ENCODE data around the gene NUCB1. TPM values are rescaled to one million over a fixed set of nuclear protein-coding genes. Genes with fewer than 3 reads are reported as not detected.

The NUCB1 gene
- total and polyA plus RNA-seq, 9 of the 15 experiments (the other 6 are each of a cell fraction or from before 2014, with no cell fraction given): 3.1 to 153 (median 71.7) TPM

- in situ Hi-C loops (cut with MboI) (loop anchor here (10.0 kb wide), 1 partner anchor 91 kb away; the partner anchor contains the start of gene FTL), intact Hi-C loops (cut with micrococcal nuclease) (loop anchor here (1.0 to 2.0 kb wide), 2 partner anchors 27 to 94 kb away; partner anchors contain the start of gene NUCB1)
- Histone ChIP-seq H4K20me1 (replicated peaks; ENCODE audit: control insufficient read depth, insufficient read depth, low read length) (peaks cover 37% of the 10 kb centered on the region), H3K4me2 (ENCODE audit: insufficient read depth, low read length) (peak overlapping the region; percentile 95), H3K4me1 (replicated peaks in 1 of 2; ENCODE audit: control insufficient read depth in 2 of 2, insufficient read depth in 2 of 2, low read length in 2 of 2) (peaks cover 18 to 39% of the 10 kb centered on the region in 2 experiments), H3K79me2 (ENCODE audit: control insufficient read depth, insufficient read depth, low read length) (peaks cover 56% of the 10 kb centered on the region), H3K27ac (ENCODE audit: extremely low read depth, low read depth, low read length) (peak overlapping the region; percentile 94), H3K27me3 (ENCODE audit: control insufficient read depth in 2 of 2, insufficient read depth in 2 of 2, low read length in 2 of 2) (no peaks in the 10 kb centered on the region), H3K9ac (ENCODE audit: insufficient read depth in 1 of 2, low read depth in 2 of 2, low read length in 2 of 2) (peak overlapping the region; percentile 92 to 93), H3K36me3 (ENCODE audit: control insufficient read depth, insufficient read depth, low read length) (peaks cover 42% of the 10 kb centered on the region), H3K9me3 (replicated peaks; ENCODE audit: control insufficient read depth, insufficient read depth, low read depth, low read length) (no peaks in the 10 kb centered on the region), H3K9me1 (ENCODE audit: control insufficient read depth, insufficient read depth, low read length) (no peaks in the 10 kb centered on the region), H3K4me3 (peak overlapping the region; percentile 87), H2AFZ (ENCODE audit: low read depth, low read length) (no peak overlapping the region)
- ChIA-PET CTCF (ENCODE audit: low intra/inter-chr PET ratio) (interaction anchor here (1.1 kb wide), 2 partner anchors 92 to 98 kb away, joined by 3 read pairs; partner anchors contain the start of gene FTL), POLR2A (interaction anchor here (0.7 to 12.2 kb wide), 26 partner anchors 8 to 135 kb away, joined by 3 to 439 read pairs (median 6); partner anchors contain the start of genes BAX, BCAT2, FTL and NUCB1)
- FAIRE-seq: peak; percentile 100
- 3% methylated on average over 11 of the region's 14 CpGs for WGBS (ENCODE audit: insufficient coverage, low coverage, missing lambda C conversion rate)
- peak; percentile 90 to 98 (median 94) for DNase-seq (ENCODE audit: extremely low read depth in 1 of 4, low spot score in 3 of 4)
- peak; percentile 56 for ATAC-seq
- BruUV-seq (replicated peaks): no TSS peak
- TF ChIP-seq ZNF644 (tag; IDR thresholded peaks at IDR 0.05; ENCODE audit: low read depth) (peak; percentile 91; the same call in 1 of the 2 replicates), CREB3L1 (IDR thresholded peaks at IDR 0.05; ENCODE audit: borderline replicate concordance, low read depth) (peak; percentile 38; the same call in 1 of the 2 replicates), PHB2 (IDR thresholded peaks at IDR 0.05; ENCODE audit: low read depth) (peak; percentile 96), ZBTB2 (IDR thresholded peaks at IDR 0.05) (peak; percentile 66; the same call in 1 of the 2 replicates), REST (IDR thresholded peaks at IDR 0.05; ENCODE audit: borderline replicate concordance) (peak; percentile 43; the same call in 1 of the 2 replicates), REST (CRISPR knock-in tag; IDR thresholded peaks at IDR 0.05; ENCODE audit: low read depth) (0 out of 2 replicates have a peak, but pooled peaks have one; percentile 21), ARHGAP35 (IDR thresholded peaks at IDR 0.05; ENCODE audit: partially characterized antibody) (no peak), HCFC1 (IDR thresholded peaks at IDR 0.05; ENCODE audit: low read depth, low read length) (no peak)
These were observed 26.4 kb upstream of the NUCB1 start for GRCh38 chr19:48873476-48874302.
